ENCODE results near the gene MLX.
"Not testable (repeated sequence)": the region's sequence is repeated elsewhere in the genome, so short reads cannot be mapped to it uniquely, and the experiment has no call there.

Gene MLX

DNA sequence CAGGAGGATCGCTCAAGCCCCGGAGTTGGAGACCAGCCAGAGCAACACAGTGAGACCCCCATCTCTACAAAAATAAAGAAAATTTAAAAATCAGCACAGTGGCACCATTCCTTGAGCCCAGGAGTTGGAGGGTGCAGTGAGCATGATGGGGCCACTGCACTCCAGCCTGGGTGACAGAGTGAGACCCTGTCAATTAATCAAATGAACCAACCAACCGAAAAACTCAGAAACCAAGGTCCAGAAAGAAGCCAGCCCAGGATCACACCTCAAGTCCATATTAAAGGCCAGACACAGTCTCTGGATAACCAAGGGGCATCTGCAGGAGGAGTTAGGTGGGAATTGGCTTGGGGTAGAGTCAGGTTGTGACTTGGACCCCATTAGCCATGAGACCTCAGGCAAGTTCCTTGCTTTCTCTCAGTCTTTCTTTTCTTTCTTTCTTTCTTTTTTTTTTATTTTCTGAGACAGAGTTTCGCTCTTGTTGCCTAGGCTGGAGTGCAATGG, 11.7 kb upstream of the MLX start:
- DNase-seq (ENCODE audit: low read depth), result no peak

DNA sequence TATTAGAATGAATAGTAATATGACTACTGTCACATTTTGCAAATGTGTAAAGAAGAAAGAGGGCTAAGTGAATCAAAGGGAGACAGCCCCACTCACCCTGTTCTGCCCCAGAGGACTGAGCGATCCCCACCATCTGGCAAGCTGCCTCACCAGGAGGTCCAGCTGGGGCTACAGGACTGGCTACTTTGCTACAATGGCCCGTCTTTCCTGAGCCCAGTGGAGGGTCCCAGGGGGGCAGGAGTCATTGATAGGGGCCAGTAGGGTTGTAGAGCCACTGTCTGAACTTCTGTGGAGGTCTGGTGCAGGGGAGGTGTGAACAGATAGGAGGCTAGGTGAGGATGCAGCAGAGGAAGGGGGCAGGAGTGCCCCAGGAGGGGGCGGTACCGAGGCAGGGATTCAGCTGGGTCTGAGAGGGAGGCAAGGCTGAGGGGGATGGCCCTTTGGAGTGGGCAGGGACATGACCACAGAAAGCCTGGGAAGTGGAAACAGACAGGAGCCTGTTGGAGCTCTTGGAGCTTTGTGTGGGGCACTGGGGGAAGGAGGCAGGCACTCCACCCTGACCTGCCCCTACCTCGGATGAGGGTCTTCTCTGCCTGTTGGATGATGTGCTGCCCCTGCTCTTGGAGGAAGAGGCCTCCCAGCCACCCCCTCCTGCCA, 10.8 kb upstream of the MLX start:
- DNase-seq (ENCODE audit: low read depth), result not testable (repeated sequence)

DNA sequence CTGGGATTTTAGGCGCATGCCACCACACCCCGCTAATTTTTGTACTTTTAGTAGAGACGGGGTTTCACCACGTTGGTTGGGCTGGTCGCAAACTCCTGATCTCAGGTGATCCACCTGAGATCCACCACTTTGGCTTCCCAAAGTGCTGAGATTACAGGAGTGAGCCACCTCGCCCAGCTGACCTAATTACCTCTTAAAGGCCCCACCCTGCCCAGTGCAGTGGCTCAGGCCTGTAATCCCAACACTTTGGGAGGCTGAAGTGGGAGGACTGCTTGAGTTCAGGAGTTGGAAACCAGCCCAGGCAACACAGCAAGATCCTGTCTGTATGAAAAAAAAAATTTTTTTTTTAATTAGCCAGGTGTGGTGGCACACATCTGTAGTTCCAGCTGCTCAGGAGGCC, 7.8 kb upstream of the MLX start:
- no peak for DNase-seq (ENCODE audit: low read depth)

DNA sequence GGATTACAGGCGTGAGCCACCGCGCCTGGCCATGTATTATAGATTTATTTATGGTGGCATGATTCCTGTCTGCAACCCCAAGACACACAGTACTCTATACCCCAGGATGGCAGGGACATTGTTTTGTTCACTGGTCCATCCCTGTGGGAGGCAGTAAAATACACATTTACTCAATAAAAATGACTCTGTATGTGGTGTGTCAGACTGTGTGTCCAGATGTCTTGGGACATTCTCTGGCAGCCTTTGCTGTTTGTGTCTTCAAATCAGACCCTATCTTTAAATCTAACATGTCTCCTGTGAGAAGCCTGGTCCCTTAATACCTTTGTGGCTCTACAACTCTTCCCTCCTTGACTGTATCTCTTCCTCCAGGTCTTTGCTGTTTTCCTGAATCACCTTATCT, 6.7 kb upstream of the MLX start:
- DNase-seq (ENCODE audit: low read depth), result no peak

DNA sequence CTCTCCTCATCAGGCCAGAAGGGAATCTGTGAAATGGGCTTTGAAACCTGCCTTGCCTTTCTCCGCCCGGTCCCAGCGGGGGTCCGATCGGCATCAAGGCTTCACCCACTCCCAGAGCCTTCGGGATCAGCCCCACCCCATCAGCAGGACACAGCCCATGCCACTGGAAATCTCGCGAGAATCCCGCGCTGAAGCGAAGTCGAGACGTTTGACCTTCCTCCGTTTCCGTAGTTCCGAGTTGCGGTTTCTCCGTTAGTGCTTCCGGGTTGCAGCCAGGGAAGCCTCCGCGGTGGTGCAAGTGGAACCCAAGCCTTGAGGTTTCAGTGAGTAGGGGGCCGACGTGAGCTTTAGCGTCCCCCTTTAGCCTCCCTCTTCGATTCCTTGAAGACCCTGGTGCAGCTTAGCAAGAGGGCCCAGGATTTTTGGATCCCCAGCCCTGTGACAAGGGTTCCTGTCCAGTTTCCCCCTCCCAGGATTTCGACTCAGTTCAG, 5.0 kb upstream of the MLX start, which contains the start of gene COASY:
TSS of gene COASY (plus strand) at position 252 of the 491 bp plus-strand sequence. CDS start 475 bp downstream, outside the sequence.
- peak; percentile 97 for DNase-seq (ENCODE audit: low read depth)

DNA sequence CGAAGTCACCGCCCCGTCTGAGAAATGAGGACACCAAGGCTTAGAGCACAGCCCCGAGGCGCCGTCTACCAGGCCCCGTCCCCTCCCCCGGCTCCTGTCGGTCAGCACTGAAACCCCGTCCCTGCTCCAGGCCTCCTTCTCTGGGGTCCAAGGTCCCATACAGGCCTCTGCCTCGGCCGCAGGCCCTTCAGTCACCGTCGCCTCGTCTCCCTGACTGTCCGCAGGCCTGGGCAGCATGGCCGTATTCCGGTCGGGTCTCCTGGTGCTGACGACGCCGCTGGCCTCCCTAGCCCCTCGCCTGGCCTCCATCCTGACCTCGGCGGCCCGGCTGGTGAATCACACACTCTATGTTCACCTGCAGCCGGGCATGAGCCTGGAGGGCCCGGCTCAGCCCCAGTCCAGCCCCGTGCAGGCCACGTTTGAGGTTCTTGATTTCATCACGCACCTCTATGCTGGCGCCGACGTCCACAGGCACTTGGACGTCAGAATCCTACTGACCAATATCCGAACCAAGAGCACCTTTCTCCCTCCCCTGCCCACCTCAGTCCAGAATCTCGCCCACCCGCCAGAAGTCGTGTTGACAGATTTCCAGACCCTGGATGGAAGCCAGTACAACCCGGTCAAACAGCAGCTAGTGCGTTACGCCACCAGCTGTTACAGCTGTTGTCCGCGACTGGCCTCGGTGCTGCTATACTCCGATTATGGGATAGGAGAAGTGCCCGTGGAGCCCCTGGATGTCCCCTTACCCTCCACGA, 4.3 kb upstream of the MLX start:
- no peak for DNase-seq (ENCODE audit: low read depth)

DNA sequence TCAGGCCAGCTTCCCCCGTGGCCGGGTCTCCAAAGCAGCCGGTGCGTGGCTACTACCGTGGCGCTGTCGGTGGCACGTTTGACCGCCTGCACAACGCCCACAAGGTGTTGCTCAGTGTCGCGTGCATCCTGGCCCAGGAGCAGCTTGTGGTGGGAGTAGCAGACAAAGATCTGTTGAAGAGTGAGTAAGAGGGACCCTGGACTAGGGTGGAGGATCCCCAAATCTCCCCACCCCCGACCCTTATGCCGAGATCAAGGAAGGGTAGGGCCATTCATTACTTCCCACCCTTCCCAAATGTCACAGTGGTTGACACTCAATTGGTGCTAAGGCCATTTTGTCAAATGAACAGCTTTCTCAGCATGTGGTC, 3.8 kb upstream of the MLX start:
- no peak for DNase-seq (ENCODE audit: low read depth)

DNA sequence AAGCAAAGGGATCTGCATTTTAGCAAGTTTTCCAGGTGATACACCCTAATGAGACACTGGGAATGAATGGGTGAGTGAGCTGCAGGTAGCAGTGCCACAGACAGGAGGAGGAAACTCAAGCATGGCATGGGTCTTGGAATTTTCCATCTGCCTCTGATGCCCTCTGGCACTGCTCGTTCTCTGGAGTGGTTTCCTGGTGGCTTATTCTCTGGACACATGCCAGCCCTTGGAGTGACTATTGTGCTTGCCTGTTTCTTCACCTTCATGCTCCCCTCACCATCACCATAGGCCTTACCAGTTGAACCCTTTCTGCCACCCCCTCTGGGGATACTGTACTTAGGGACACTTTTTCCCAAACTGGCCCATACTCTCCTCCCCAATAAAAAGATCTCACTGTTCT, 3.4 kb upstream of the MLX start:
- DNase-seq (ENCODE audit: low read depth), result no peak

DNA sequence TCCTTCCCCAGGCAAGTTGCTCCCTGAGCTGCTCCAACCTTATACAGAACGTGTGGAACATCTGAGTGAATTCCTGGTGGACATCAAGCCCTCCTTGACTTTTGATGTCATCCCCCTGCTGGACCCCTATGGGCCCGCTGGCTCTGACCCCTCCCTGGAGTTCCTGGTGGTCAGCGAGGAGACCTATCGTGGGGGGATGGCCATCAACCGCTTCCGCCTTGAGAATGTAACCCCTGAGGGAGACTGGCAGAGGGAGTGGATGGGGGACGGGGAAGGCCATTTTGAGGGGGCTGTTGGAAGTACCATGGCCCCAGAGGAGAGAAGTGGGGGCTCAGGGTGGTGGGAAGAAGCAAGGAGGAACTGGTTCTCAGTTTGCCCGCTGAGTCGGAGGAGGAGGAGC, 3.0 kb upstream of the MLX start:
- DNase-seq (ENCODE audit: low read depth), result no peak

DNA sequence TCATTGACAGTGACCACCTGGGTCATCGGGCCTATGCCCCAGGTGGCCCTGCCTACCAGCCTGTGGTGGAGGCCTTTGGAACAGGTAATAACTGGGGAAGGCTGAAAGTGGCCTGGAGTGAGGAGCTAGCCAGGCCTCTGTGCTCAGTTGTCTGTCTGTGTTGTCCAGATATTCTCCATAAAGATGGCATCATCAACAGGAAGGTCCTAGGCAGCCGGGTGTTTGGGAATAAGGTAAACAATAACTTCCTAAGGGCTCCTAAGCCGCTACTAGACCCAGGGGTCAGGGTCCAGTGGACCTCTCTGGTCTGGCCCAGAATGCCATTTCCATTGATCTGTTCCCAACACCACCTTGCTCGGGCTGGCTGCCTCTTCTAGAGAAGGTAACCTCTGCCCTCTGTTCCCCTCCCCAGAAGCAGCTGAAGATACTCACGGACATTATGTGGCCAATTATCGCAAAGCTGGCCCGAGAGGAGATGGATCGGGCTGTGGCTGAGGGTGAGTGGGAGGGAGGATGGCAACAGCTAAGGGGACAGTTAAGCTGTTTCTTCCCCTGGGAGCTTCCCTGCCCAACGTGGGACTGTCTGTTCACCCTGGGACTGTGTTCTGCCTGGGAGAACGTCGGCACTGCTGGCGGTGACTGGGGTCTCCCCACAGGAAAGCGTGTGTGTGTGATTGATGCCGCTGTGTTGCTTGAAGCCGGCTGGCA, 1.9 kb upstream of the MLX start:
- no peak for DNase-seq (ENCODE audit: low read depth)

DNA sequence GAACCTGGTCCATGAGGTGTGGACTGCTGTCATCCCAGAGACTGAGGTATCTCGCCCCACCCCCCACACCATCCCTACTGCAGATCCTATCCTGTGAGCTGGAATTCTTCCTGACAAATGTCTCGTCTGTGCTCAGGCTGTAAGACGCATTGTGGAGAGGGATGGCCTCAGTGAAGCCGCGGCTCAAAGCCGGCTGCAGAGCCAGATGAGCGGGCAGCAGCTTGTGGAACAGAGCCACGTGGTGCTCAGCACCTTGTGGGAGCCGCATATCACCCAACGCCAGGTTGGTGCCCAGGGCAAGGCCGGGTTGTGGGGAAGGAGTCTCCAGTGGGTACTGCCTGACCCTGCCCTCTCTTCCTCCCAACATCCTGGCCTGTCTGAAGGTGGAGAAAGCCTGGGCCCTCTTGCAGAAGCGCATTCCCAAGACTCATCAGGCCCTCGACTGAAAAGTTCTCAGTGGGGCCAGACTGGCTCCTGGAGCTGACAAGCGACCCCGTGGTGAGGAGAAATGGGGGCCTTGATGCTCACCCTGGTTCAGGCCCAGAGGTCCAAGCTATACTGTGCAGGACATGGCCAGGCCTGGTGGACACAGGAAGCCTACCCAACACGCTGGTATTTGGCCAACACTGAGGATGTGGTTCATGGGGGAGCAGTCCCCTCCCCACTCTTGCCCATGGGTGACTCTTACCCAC, 1.2 kb upstream of the MLX start:
- no peak for DNase-seq (ENCODE audit: low read depth)

DNA sequence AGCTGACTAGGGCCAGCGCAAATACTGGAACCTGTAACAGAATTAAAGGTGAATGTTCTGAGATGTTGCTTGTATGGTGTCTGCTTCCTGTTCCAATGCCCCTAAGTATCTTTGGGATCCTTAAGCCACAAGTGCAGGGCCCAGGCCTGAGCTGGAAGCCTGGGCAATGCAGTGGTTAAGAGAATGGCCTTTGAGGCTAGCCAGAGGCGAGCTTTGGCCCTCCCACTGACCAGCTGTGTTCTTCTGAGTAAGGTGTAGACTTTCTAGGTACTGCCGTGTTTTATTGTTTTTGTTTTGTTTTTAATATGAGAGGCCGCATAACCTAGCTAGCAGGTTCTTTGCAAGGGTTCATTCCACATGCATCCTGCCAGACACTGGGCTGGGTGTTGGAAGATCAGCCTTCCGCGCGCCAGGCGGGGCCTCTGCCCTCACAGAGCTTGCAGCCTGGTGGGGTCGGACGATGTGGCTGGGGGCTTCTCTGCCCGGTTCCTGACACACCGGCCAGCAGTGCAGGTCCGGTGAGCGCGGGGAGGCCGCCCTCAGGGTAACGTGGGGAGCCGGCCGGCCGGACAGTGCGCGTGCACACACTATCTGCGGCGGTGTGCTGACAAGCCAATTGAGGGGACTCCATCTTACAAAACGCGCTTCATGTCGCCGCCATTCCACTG, 551 bp upstream of the MLX start:
- DNase-seq (ENCODE audit: low read depth), result no peak

DNA sequence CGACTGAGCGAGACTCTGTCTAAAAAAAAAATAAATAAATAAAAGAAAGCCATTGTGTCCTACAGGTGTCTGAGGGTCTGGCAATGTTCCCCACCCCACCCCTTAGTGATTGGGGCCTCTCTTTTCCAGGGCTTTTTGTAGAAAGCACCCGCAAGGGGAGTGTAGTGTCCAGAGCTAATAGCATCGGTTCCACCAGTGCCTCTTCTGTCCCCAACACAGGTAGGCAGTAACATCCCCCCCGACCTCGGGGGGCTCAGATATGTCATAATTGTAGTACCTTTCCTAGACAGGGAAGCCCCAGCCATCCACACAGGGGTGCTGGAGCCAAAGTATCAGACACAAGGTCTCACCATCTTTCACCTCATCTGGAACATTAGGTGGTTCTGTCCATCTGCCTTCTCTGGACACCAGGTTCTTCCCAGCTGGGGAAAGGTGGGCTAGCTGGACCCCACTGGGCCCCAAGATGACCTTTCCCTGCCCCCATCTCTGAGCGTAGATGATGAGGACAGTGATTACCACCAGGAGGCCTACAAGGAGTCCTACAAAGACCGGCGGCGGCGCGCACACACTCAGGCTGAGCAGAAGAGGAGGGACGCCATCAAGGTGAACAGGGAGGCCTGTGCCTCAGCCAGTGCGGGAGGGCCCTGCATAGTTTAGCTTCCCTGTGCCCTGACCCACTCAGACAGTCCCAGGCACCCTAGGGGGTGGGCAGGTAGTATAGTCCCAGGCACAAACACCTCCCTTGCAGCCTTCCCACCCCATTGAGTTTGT, 1.6 kb downstream of the MLX start:
- no peak for DNase-seq (ENCODE audit: low read depth)

DNA sequence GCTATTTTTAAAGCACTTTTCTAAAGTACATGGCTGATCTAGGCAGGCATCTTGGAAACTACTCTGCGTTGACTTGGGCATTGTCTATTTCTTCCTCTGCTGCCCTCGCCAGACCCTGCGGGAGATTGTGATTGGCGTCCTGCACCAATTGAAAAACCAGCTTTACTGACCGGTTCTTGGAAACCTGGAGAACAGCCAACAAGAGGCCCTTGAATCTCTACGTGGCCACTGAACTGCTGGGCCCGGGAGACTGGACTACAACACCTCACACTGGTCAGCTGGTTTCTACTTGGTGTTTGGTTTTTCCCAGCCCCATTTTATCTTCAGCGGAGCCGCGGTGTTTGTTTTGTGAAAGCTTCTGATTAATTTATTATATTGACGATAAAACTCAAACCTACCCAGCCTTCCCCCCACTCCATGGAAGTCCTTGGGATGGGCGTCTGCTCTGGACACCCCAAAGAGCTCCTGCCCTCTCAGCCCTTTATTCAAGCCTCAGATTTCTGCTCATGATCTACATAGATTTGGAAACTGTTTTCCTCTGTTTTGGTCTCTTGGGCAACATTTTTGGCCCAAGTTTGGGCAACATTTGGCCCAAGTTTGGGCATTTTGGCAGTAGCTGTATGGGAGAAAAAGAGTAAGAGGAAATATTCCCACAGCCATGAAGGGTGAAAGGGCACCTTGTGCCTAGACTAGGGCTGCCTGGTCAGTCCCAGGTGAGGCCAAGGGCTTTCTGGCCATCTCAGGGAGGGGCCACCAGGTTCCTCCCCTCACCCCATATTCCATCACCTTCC, 4.7 kb downstream of the MLX start:
- DNase-seq (ENCODE audit: low read depth), result peak; percentile 48

DNA sequence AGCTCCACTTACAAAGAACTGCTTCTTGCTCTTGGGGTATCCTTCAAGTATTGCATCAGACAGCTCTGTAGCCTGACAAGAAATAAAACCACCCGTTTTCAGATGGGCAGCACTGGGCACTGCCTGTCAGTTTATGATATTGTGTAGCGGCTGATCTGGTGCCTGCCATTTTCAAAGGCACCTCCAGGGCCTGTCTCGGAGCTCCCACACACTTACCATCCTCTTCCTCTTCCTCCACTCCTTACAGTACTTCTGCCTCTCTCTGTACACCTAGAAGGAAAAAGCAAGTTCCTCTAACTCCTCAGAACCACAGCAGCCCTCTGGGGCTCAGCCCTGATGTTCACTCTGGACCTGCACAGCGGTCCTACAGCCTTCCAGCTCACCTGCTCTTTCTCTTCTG, 6.2 kb downstream of the MLX start:
- DNase-seq (ENCODE audit: low read depth), result no peak

DNA sequence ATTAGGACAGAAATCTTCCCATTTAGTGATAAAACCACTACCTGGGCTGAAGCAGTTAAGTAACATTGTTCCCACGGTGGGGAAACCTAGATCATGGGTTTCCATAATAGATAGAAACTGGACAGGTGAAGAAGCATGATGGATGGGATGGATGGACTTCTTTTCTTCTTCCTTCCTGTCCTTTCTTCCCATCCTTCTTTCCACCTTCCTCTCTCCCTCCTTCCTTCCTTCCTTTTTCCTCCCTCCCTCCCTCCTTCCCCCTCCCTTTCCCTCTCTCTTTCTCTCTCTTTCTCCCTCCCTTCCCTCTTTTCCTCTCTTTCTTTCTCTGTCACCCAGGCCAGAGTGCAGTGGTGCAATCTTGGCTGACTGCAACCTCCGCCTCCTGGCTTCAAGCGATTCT, 7.6 kb downstream of the MLX start:
- no peak for DNase-seq (ENCODE audit: low read depth)

DNA sequence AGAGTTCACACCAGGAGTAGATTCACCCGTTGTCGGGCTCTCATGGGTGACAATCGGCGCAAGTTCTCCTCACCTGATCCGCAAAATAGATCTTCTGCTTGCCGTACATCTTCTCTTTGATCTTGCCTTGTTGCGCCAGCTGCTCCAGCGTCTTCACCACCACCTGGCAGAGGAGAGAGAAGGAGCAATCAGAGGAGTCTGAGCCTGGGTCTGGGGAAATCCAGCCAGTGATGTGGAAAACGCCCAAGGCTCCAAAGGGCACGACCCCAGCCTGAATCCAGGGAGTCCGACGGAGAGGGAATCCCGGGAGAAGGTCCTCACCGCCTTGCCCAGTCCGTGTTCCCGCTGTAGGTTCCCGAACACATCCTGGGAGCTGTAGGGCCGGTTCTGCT, 10.2 kb downstream of the MLX start:
- no peak for DNase-seq (ENCODE audit: low read depth)

DNA sequence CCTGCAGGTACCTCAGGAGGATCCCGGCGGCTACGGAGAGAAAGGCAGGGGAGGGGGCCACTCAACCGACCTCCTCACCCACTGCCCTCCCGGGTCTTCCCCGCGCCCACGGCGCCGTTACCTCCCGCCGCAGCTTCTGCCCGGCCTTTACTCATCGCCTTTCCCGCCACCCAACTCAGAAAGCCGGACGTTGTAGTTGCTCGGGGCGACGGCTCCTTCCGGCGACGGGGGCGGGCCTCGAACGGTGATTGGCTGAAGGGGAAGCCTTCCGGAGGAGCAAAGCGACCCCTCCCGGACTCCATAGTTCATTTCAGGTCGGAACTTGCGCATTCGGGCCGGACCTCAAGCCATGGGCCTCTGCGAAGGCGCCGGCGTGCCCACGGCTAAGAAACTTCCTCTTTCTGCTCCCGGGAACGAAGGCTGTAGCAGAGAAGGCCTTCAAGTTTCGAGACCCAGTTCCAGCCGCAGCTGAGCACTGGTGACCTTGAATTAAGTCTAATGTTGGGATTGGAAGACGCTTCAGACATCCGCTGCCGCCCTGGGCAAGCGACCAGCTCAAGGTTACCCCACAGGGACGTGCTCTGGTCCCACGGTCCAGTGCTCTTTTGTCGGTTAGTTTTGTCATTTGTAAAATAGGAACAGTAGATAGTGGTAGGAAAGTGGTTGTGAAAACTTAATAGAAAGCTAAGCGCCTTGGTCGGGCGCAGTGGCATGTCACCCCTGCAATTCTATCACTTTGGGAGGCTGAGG, 10.8 kb downstream of the MLX start, which contains the start of gene PSMC3IP:
TSS of gene PSMC3IP (minus strand) at position 198 of the 750 bp plus-strand sequence. CDS start at position 155, 43 bp downstream.
- peak; percentile 91 for DNase-seq (ENCODE audit: low read depth)

DNA sequence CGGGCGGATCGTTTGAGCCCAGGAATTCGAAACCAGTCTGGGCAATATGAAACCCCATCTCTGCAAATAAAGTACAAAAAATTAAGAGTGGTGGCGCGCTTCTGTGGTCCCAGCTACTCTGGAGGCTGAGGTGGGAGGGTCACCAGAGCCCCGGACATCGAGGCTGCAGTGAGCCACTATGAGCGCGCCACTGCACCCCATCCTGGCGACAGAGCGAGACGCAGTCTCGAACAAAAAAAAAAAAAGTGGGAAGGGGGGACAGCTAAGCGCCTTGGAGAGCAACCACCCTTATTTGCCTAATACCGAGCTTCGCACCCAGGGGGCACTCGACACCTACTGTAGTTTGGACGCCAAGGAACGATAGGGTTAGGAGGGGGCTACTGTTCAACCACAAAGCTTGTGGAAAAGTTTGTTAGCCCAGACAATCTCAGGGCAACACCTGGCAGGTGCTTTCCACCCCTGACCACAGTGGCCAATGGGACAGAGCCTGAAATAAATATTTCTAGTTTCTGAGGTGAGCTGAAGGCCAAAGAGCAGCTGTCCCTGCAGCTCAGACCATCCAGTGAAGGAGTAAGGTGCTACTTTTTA, 11.5 kb downstream of the MLX start:
- DNase-seq (ENCODE audit: low read depth), result peak; percentile 55
